Activated naive CD4-positive, alpha-beta T cell treated with anti-CD3 and anti-CD28 coated beads, Interleukin-2, amount 50 U/mL, for 72 hours (primary cell): ENCODE data around the gene C5orf47. TPM values are rescaled to one million over a fixed set of nuclear protein-coding genes. Genes with fewer than 3 reads are reported as not detected.
A peak's percentile ranks its signal among the peaks of the same experiment; 100 is the strongest.

Experiments
- ATAC-seq, 2 donors: fragments of 150-1000 bp; cut with Tn5 transposase; 2 replicates each; pipeline ENCODE4 v1.10.0; 2021; ENCODE audit warnings: mild to moderate bottlenecking in 2 of 2, moderate library complexity in 2 of 2
- DNase-seq, 2 donors: peaks; one replicate each; pipeline ENCODE4 v3.0.0; 2021 to 2022; ENCODE audit warnings: low spot score in 2 of 2
- H3K27ac Mint-ChIP-seq, 2 donors: one replicate each; pipeline ENCODE4 v1.8.0; 2022; ENCODE audit warnings: mild to moderate bottlenecking in 2 of 2, mixed read lengths in 2 of 2
- H3K36me3 Mint-ChIP-seq, 2 donors: one replicate each; pipeline ENCODE4 v1.8.0; 2022; ENCODE audit warnings: mixed read lengths in 2 of 2
- H3K9me3 Mint-ChIP-seq, 2 donors: one replicate each; pipeline ENCODE4 v1.8.0; 2022; ENCODE audit warnings: mixed read lengths in 2 of 2
- total RNA-seq, 2 donors: library from RNA; stranded (reverse); gene quantifications; one replicate each; pipeline ENCODE4 v1.2.3, GENCODE V29; 2022

Gene C5orf47, protein sequence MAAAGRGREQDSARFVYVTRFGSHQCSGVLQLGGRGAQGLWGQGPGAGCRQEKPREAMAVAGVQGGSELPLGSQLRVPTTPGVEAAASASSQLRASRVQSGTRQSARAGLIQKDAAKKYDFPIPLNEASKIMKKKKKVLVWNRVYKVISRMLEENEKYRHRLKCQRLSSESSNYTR
- total RNA-seq, result not detected

DNA sequence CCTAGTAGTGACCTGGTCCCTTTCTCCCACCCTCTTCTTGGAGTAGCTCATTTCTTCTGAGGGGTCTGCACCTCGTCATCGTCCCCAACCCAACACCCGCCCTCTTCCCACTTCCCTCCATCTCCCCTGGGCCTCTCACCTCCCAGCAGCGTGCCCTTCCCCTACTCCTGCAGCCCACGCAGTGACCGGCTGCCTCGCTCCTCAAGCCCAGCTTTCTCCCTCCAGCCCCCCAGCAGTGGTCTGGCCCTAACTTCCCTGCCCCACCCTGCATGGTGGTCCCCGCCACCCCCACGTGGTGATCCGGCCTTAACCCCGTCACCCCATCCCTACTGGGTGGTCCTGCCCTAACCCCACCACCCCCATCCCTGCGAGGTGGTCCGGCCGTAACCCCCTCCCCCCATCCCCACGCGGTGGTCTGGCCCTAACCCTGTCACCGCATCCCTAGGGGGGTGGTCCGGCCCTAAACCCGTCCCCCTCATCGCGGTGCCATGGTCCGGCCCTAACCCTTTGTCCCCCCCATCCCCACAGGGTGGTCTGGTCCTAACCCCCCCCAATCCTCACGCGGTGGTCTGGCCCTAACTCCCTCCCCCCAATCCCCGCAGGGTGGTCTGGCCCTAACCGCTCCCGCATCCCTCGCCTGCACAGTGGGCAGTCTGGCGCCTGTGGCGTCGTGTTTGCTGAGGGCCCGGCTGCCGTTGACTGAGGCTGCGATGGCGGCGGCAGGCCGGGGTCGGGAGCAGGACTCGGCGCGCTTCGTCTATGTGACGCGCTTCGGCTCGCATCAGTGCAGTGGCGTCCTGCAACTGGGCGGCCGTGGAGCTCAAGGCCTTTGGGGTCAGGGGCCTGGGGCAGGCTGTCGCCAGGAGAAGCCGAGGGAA is at the start of gene C5orf47:
TSS of gene C5orf47 (plus strand) at position 617 of the 878 bp plus-strand sequence. CDS start at position 711, 94 bp downstream.
- Mint-ChIP-seq H3K9me3 (no peaks in the 10 kb centered on the region), H3K36me3 (no peaks in the 10 kb centered on the region), H3K27ac (no peak within 1 kb of the TSS)
- DNase-seq (no peak), ATAC-seq (no peak)

GRCh38 chr5:173940269-173940668 is 48.7 kb upstream of the C5orf47 start:
- no peaks in the 10 kb centered on the region for H3K9me3 Mint-ChIP-seq
- no peak overlapping the region for H3K27ac Mint-ChIP-seq
- no peaks in the 10 kb centered on the region for H3K36me3 Mint-ChIP-seq
- DNase-seq (no peak), ATAC-seq (no peak)

DNA sequence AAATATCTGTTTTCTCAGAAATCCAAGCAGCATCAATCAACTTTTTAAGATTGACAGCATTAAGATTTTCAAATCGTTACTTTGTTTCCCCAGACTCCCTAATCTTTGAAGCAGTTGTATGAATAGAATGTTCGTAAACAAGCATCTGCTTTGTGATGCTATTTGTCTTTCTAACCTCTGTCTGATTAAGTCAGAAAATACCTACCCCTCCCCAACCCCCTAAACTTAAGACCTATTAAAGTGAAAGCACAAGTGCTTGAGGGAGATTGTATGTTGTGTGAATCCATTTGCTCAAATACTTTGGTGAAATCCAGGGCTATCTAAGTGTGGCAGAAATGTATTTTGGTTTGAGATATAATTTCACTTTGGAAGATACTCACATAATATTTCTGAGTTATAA is 47.9 kb upstream of the C5orf47 start:
- ATAC-seq, result no peak
- Mint-ChIP-seq H3K36me3 (no peaks in the 10 kb centered on the region), H3K27ac (no peak overlapping the region), H3K9me3 (no peaks in the 10 kb centered on the region)
- DNase-seq, result no peak

DNA sequence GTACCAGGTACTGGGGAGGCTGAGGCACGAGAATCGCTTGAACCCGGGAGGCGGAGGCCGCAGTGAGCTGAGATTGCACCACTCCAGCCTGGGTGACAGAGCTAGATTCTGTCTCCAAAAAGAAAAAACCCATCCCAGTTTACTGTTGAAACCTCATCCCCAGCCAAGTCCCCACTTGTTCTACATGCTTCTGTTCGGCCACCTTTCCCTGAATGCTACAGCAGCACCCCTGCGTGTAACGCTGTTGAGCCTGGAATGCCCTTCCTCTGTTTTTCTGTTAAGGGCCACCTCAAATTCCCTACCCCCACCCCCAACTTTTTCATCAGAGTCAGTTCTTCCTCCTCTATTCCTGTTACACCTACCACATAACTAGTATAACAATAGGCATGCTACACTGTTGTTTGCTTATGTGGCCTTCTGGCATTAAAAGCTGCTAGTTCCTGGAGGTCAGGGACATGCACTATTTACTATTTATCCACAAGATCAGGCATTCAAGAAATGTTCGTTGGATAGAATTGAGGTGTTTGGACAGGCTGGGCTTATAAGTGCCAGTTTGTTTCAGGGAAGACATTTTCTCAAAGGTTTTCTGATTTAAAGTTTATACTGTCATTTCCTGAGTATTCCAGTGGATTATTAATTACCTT is 47.1 kb upstream of the C5orf47 start:
- Mint-ChIP-seq H3K27ac (no peak overlapping the region), H3K9me3 (no peaks in the 10 kb centered on the region), H3K36me3 (no peaks in the 10 kb centered on the region)
- DNase-seq (no peak), ATAC-seq (no peak)

GRCh38 chr5:173944511-173944910 is 44.5 kb upstream of the C5orf47 start:
- ATAC-seq, result no peak
- Mint-ChIP-seq H3K36me3 (no peaks in the 10 kb centered on the region), H3K27ac (no peak overlapping the region), H3K9me3 (no peaks in the 10 kb centered on the region)
- DNase-seq, result no peak

DNA sequence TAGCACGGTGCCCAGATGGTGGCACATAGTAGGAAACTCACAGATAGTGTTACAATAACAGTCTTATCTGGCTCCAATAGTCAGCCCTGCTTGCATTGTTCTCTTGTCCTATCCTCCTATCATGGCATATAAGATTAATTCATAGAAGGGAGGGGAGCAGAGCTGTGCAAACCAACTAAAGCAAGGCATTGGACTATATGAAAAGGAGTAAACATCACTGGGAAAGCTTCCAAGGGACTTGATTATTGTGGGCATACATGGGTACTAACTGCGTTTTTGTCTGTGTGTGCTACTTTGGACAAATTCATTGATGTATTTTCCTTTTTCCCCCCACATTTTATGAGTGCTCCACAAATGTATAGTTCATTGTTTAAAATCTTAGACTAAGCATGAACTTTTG is 43.8 kb upstream of the C5orf47 start:
- Mint-ChIP-seq H3K27ac (no peak overlapping the region), H3K36me3 (no peaks in the 10 kb centered on the region), H3K9me3 (no peaks in the 10 kb centered on the region)
- DNase-seq (no peak), ATAC-seq (no peak)

DNA sequence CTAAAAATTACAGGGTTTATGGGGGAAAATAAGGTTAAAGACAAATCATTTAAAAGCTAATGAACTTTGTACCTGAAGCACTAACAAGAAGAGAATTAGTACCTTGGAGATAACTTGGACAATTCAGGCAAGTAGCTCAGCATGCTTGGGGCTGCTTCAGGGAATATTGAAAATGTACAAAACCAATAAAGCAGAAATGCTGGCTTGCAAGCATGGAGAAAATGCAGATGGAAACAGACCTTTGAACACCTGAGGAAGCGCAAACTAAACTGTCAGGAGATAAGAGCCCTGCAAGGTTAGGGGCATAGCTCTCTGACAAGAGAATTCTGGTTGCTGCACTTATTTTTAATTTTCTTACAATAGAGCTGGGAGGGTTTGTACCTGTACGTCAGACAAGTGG is 42.6 kb upstream of the C5orf47 start:
- H3K27ac Mint-ChIP-seq, result no peak overlapping the region
- DNase-seq, result no peak
- ATAC-seq, result no peak
- H3K36me3 Mint-ChIP-seq, result no peaks in the 10 kb centered on the region
- no peaks in the 10 kb centered on the region for H3K9me3 Mint-ChIP-seq

- H3K36me3 Mint-ChIP-seq, result no peaks in the 10 kb centered on the region
- no peak overlapping the region for H3K27ac Mint-ChIP-seq
- ATAC-seq (no peak), DNase-seq (no peak)
- H3K9me3 Mint-ChIP-seq, result no peaks in the 10 kb centered on the region
Observed at GRCh38 chr5:173950829-173951228, 38.1 kb upstream of the C5orf47 start.

- no peak for ATAC-seq
- DNase-seq, result no peak
- Mint-ChIP-seq H3K27ac (peak overlapping the region in 1 of 2 donors; percentile 6), H3K36me3 (no peaks in the 10 kb centered on the region), H3K9me3 (no peaks in the 10 kb centered on the region)
Observed at GRCh38 chr5:173953528-173954090, 35.4 kb upstream of the C5orf47 start.

DNA sequence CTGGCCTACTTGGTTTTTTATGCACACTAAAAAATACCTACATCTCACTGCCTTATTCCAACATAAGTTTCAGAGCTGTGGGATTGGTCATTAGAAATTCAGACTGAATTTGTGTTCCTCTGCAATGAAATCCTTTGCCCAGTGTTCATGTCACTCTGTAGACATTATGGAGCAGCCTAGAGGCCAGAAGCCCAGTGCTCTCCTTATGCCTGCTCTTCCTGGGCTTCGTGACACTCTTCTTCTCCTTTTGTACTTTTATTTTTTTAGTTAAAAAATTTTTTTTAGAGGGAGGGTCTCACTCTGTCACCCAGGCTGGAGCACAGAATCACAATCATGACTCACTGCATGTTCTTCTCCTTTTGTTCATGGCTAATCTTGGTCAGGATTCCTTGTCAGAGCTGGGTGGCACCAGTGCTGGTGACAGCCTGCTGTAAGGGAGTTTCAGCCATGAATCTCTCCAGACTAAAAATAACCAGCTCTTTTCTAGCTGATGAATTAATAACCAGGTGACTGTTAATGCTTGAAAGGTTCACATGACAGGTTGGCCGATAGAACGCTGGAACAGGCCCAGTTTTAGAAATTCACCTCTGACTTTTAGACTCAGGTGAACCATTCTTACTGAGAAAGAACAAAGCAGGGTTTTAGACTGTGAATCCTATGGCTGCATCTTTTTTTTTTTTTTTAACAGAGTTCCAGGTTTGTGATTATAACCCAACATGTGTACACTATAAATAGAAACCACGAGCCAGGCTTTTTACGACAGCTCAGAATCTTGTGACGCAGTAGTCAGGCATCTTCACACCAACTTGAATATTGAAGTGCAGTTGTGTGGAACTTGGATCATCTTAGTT is 34.1 kb upstream of the C5orf47 start:
- H3K36me3 Mint-ChIP-seq, result no peaks in the 10 kb centered on the region
- H3K27ac Mint-ChIP-seq, result peak overlapping the region in 1 of 2 donors; percentile 74
- ATAC-seq (no peak), DNase-seq (no peak)
- H3K9me3 Mint-ChIP-seq, result no peaks in the 10 kb centered on the region

DNA sequence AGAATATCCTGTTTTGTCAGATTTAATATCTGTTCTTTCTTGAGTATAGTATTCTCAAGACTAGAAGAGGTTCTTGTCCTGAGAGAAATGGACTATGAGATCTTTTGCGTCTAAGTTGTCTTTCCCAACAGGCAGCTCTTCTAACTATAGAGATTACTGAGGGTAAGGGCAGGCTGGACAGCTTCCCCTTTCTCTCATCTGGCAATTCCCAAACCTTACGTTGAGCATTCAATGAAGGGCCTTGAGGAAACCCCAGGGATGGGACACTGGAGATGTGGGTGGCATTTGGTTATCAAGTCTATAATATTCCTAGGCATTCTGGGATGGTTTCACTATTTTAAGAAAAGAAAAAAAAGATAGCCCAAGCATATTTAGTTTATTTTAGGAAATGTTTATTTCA is 28.0 kb upstream of the C5orf47 start:
- DNase-seq, result no peak
- no peak for ATAC-seq
- H3K36me3 Mint-ChIP-seq, result no peaks in the 10 kb centered on the region
- H3K27ac Mint-ChIP-seq, result no peak overlapping the region
- H3K9me3 Mint-ChIP-seq, result no peaks in the 10 kb centered on the region

GRCh38 chr5:173961418-173961817 is 27.6 kb upstream of the C5orf47 start:
- ATAC-seq, result peak in 1 of 2 donors; percentile 41
- no peak for DNase-seq
- Mint-ChIP-seq H3K36me3 (no peaks in the 10 kb centered on the region), H3K9me3 (no peaks in the 10 kb centered on the region), H3K27ac (no peak overlapping the region)

GRCh38 chr5:173962436-173962972 is 26.5 kb upstream of the C5orf47 start:
- no peak for DNase-seq
- Mint-ChIP-seq H3K9me3 (no peaks in the 10 kb centered on the region), H3K27ac (no peak overlapping the region), H3K36me3 (no peaks in the 10 kb centered on the region)
- no peak for ATAC-seq

DNA sequence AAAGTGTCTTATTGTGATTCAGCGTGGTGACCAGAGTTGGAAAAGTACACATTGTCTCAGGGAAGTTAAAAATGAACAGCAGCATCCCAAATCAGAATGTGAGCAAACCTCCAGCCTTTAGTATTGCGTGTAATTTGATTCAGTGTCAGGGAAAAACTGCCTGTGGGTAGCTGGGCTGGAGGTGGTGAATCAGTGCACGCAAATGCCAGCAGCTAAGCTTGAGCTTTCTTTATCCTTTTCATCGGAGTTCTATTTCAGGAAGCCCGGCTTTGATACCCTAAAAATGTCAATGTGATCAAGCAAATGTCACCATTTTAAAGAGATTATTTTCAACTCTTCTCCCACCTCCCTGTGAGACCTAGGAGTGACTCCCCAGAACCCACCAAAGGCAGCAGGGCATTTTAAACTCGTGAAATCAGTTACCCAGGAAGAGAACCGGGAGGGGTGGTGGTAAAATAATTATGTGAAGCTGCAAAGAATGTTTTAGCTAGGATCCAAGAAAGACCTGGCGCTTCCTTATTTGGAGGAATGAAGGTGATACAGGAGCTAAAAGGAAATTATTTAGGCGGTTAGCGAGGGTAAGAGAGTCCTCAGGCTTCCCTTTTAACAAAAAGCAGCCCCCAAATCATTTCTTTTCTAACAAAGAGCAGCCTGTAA is 25.7 kb upstream of the C5orf47 start:
- DNase-seq, result no peak
- Mint-ChIP-seq H3K36me3 (no peaks in the 10 kb centered on the region), H3K9me3 (no peaks in the 10 kb centered on the region), H3K27ac (no peak overlapping the region)
- no peak for ATAC-seq

GRCh38 chr5:173963867-173964441 is 25.0 kb upstream of the C5orf47 start:
- ATAC-seq (no peak), DNase-seq (no peak)
- H3K36me3 Mint-ChIP-seq, result no peaks in the 10 kb centered on the region

More at GRCh38 chr5:173963867-173964441, 25.0 kb upstream of the C5orf47 start:
- Mint-ChIP-seq H3K27ac (no peak overlapping the region), H3K9me3 (no peaks in the 10 kb centered on the region)
